Activated CD8-positive, alpha-beta T cell treated with anti-CD3 and anti-CD28 coated beads for 36 hours (primary cell): ENCODE data around the gene OTULIN. TPM values are rescaled to one million over a fixed set of nuclear protein-coding genes. Genes with fewer than 3 reads are reported as not detected.

Experiments
- ATAC-seq: fragments of 200-7000 bp; cut with Tn5 transposase; one replicate; pipeline ENCODE4 v1.10.0; 2021; ENCODE audit warnings: mild to moderate bottlenecking, moderate library complexity
- CTCF ChIA-PET: fragments of 350-600 bp; sonication (Branson Sonifier 250); formaldehyde crosslinking; loops from one replicate; lab custom pipeline; 2021; ENCODE audit warnings: antibody characterized with exemption; lab: Charles Lee
- POLR2A ChIA-PET: fragments of 350-600 bp; sonication (Branson Sonifier 250); formaldehyde crosslinking; loops from one replicate; lab custom pipeline; 2021; ENCODE audit warnings: antibody characterized with exemption; lab: Charles Lee
- DNase-seq: peaks from one replicate; pipeline ENCODE4 v3.0.0-alpha.2; 2020
- H3K27ac Mint-ChIP-seq: one replicate; pipeline ENCODE4 v1.8.0; 2021; ENCODE audit warnings: mild to moderate bottlenecking, mixed read lengths
- H3K27me3 Mint-ChIP-seq: one replicate; pipeline ENCODE4 v1.8.0; 2021; ENCODE audit warnings: mixed read lengths
- H3K36me3 Mint-ChIP-seq: one replicate; pipeline ENCODE4 v1.8.0; 2021; ENCODE audit warnings: low read depth, mixed read lengths
- H3K4me1 Mint-ChIP-seq: one replicate; pipeline ENCODE4 v1.8.0; 2021; ENCODE audit warnings: low read depth, mixed read lengths
- H3K4me3 Mint-ChIP-seq: one replicate; pipeline ENCODE4 v1.8.0; 2021; ENCODE audit warnings: mild to moderate bottlenecking, moderate library complexity, mixed read lengths
- H3K9me3 Mint-ChIP-seq: one replicate; pipeline ENCODE4 v1.8.0; 2021; ENCODE audit warnings: mixed read lengths
- CTCF ChIP-seq: fragments of 200-600 bp; IDR thresholded peaks from one replicate; pipeline ENCODE4 v1.8.0; 2022; ENCODE audit warnings: antibody characterized with exemption, mild to moderate bottlenecking
- intact Hi-C: fragments of 100-400 bp; cut with micrococcal nuclease; formaldehyde crosslinking; loops from one replicate; pipeline ENCODE4 v1.10.0; 2022
- total RNA-seq, 2 experiments: library from RNA; stranded (reverse); gene quantifications; one replicate each; pipeline ENCODE4 v1.2.3, GENCODE V29; 2021

Gene OTULIN
- total RNA-seq, 2 experiments from 2014 or later, result 59.6 to 60.5 TPM

- H3K4me3 Mint-ChIP-seq, result no peak overlapping the region
- ATAC-seq (no peak), DNase-seq (no peak)
- ChIA-PET CTCF (interaction anchor here (1.3 to 3.0 kb wide), 3 partner anchors 8 to 231 kb away, joined by 3 to 7 read pairs (median 6); no protein-coding TSS in a partner anchor), POLR2A (interaction anchor here (0.6 kb wide), 1 partner anchor 1926 kb away, joined by 3 read pairs; no protein-coding TSS in a partner anchor)
- peaks cover 3% of the 10 kb centered on the region for H3K4me1 Mint-ChIP-seq
- intact Hi-C loops, result no loop called here
- peaks cover 5% of the 10 kb centered on the region for H3K9me3 Mint-ChIP-seq
- no peak for TF ChIP-seq CTCF
- H3K27me3 Mint-ChIP-seq, result no peaks in the 10 kb centered on the region
- H3K36me3 Mint-ChIP-seq, result no peaks in the 10 kb centered on the region
- no peak overlapping the region for H3K27ac Mint-ChIP-seq
These were observed 33.8 kb upstream of the OTULIN start for GRCh38 chr5:14630671-14631070.

DNA sequence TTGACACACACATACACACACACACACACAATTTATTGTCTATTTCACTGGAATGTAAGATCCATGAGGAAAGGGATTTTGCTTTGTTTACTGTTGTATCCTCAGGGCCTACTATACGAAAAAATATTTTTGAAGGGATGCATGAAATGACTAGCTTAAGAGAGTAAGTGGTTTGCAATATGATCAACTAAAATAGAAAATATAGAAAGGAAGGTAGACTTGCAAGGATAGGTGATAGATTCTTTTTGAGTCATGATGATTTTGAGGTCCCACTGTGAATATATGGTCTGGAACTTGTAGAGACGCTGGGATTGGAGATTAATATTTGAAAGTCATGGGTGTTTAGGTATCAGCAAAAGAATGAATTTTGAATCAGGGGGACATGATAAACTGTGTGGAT lies 28.9 kb upstream of the OTULIN start:
- intact Hi-C loops, result no loop called here
- H3K27me3 Mint-ChIP-seq, result no peaks in the 10 kb centered on the region
- H3K36me3 Mint-ChIP-seq, result no peaks in the 10 kb centered on the region
- no peak for TF ChIP-seq CTCF
- ChIA-PET POLR2A (no interaction called here), CTCF (interaction anchor here (2.9 kb wide), 1 partner anchor 13 kb away, joined by 18 read pairs; no protein-coding TSS in a partner anchor)
- peaks cover 3% of the 10 kb centered on the region for H3K4me1 Mint-ChIP-seq
- peak; percentile 17 for ATAC-seq
- H3K9me3 Mint-ChIP-seq, result no peaks in the 10 kb centered on the region
- no peak overlapping the region for H3K27ac Mint-ChIP-seq
- no peak overlapping the region for H3K4me3 Mint-ChIP-seq
- no peak for DNase-seq

GRCh38 chr5:14640765-14641164 lies 23.8 kb upstream of the OTULIN start:
- no peak for DNase-seq
- no peak overlapping the region for H3K4me3 Mint-ChIP-seq
- intact Hi-C loops, result no loop called here
- no peak for ATAC-seq
- H3K9me3 Mint-ChIP-seq, result no peaks in the 10 kb centered on the region
- POLR2A ChIA-PET, result interaction anchor here (0.6 kb wide), 1 partner anchor 25 kb away, joined by 3 read pairs; no protein-coding TSS in a partner anchor
- H3K27me3 Mint-ChIP-seq, result peaks cover 7% of the 10 kb centered on the region
- H3K36me3 Mint-ChIP-seq, result no peaks in the 10 kb centered on the region
- no peaks in the 10 kb centered on the region for H3K4me1 Mint-ChIP-seq
- CTCF ChIA-PET, result interaction anchor here (0.9 to 3.1 kb wide), 4 partner anchors 8 to 289 kb away, joined by 3 to 20 read pairs (median 9); no protein-coding TSS in a partner anchor
- H3K27ac Mint-ChIP-seq, result no peak overlapping the region
- no peak for TF ChIP-seq CTCF

GRCh38 chr5:14644623-14645237 lies 19.8 kb upstream of the OTULIN start:
- H3K27me3 Mint-ChIP-seq, result peaks cover 14% of the 10 kb centered on the region
- H3K4me1 Mint-ChIP-seq, result no peaks in the 10 kb centered on the region
- no peak overlapping the region for H3K27ac Mint-ChIP-seq
- DNase-seq, result no peak
- no peaks in the 10 kb centered on the region for H3K36me3 Mint-ChIP-seq
- no peak overlapping the region for H3K4me3 Mint-ChIP-seq
- ATAC-seq, result no peak
- CTCF ChIA-PET, result interaction anchor here (0.8 to 2.8 kb wide), 9 partner anchors 12 to 318 kb away, joined by 3 to 13 read pairs (median 6); partner anchors contain the start of gene OTULIN
- no peak for TF ChIP-seq CTCF
- intact Hi-C loops, result loop anchor here (5.0 kb wide), 1 partner anchor 232 kb away; no protein-coding TSS in a partner anchor
- no peaks in the 10 kb centered on the region for H3K9me3 Mint-ChIP-seq
- POLR2A ChIA-PET, result no interaction called here

GRCh38 chr5:14650052-14650451 lies 14.5 kb upstream of the OTULIN start:
- CTCF ChIA-PET, result interaction anchor here (0.6 to 6.1 kb wide), 8 partner anchors 9 to 345 kb away, joined by 3 to 172 read pairs (median 40); partner anchors contain the start of gene OTULINL
- intact Hi-C loops, result no loop called here
- Mint-ChIP-seq H3K9me3 (no peaks in the 10 kb centered on the region), H3K4me3 (no peak overlapping the region), H3K27ac (no peak overlapping the region), H3K27me3 (peaks cover 15% of the 10 kb centered on the region), H3K4me1 (peaks cover 1% of the 10 kb centered on the region), H3K36me3 (no peaks in the 10 kb centered on the region)
- no peak for ATAC-seq
- no peak for TF ChIP-seq CTCF
- POLR2A ChIA-PET, result interaction anchor here (0.6 kb wide), 1 partner anchor 74 kb away, joined by 3 read pairs; no protein-coding TSS in a partner anchor
- no peak for DNase-seq
